D721Med (cell line): Measurements from ENCODE around the gene SEL1L3.

Source experiments
- DNase-seq: peaks from one replicate; pipeline ENCODE4 v3.0.0; 2011; ENCODE audit warnings: low spot score; ENCODE audit not compliant: insufficient read length
- FAIRE-seq: peaks from 2 replicates; lab custom pipeline; 2011; peaks lifted over from hg19 to GRCh38; lab: Jason Lieb, UNC
- TF ChIP-seq, protein P1 (sequence below): IDR thresholded peaks from 2 replicates; pipeline ENCODE4 v1.5.1; 2012; ENCODE audit warnings: mild to moderate bottlenecking, control low read depth; ENCODE audit not compliant: insufficient read depth; ENCODE audit errors: missing control alignments

The SEL1L3 gene

DNA sequence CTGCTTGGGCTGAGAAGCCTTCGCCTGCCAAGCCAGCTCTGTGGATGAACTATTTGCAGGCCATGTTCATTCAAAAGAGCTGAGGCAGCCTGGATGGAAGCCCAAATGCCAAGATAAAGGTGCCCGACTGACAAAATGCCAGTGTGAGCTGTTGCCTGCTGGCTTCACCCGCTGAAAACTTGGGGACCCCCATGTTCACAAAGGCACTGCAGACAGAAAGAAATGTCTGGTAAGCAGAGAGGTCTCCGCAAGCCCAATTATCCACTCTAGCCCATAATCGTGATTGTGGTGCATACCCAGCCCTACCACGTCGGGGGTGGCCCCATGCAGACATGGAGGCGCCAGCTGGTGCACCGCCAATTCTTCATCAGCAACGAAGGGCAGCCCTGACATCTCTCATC lies 38.2 kb upstream of the SEL1L3 start:
- TF ChIP-seq, protein P1, sequence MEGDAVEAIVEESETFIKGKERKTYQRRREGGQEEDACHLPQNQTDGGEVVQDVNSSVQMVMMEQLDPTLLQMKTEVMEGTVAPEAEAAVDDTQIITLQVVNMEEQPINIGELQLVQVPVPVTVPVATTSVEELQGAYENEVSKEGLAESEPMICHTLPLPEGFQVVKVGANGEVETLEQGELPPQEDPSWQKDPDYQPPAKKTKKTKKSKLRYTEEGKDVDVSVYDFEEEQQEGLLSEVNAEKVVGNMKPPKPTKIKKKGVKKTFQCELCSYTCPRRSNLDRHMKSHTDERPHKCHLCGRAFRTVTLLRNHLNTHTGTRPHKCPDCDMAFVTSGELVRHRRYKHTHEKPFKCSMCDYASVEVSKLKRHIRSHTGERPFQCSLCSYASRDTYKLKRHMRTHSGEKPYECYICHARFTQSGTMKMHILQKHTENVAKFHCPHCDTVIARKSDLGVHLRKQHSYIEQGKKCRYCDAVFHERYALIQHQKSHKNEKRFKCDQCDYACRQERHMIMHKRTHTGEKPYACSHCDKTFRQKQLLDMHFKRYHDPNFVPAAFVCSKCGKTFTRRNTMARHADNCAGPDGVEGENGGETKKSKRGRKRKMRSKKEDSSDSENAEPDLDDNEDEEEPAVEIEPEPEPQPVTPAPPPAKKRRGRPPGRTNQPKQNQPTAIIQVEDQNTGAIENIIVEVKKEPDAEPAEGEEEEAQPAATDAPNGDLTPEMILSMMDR: no peak

DNA sequence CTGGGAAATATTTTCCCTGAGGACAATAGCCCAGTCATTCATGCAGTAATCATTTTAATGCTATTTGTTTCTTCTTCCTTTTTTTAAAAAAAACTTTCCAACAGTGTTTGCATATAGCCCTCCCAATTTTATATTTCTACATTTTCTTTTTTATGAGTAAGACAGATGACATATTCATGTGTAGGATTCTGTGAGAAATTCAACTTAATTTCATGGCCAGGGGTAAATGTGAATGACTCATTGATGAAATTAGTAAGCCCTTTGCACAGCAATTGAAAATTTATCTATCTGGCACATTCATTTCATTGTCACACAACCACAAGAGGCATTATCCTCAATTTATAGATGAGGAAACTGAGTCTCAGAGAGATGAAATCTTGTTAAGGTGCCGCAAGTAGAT lies 37.5 kb upstream of the SEL1L3 start:
- TF ChIP-seq, protein P1: no peak
- no peak for DNase-seq
- FAIRE-seq: no peak

More for the DNA sequence above, 38.2 kb upstream of the SEL1L3 start:
- FAIRE-seq: no peak
- DNase-seq: no peak

GRCh38 chr4:25896776-25897539 lies 34.2 kb upstream of the SEL1L3 start:
- TF ChIP-seq, protein P1: no peak
- DNase-seq (no peak), FAIRE-seq (no peak)

DNA sequence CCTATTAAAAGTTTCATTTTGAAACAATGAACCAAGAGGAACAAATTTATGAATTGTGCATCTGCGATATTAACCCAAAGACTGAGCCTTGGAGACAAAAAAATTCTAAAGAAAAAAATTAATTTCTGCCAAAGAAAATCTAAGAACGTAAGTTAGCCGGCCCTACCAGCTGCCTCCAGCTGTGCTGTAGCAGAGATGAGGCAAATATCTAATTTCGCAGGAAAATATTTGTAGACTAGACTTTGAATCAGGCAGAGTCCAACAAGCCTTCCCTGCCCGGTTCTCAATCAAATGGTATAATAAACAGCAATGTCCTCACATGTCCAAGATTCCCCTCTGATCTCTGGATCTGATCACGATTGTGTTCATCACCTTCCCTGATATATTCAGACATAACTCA lies 30.0 kb upstream of the SEL1L3 start:
- no peak for DNase-seq
- FAIRE-seq: no peak
- TF ChIP-seq, protein P1: no peak

- no peak for DNase-seq
- FAIRE-seq: no peak
- TF ChIP-seq, protein P1: no peak
Observed at GRCh38 chr4:25890571-25891485, 28.0 kb upstream of the SEL1L3 start.

DNA sequence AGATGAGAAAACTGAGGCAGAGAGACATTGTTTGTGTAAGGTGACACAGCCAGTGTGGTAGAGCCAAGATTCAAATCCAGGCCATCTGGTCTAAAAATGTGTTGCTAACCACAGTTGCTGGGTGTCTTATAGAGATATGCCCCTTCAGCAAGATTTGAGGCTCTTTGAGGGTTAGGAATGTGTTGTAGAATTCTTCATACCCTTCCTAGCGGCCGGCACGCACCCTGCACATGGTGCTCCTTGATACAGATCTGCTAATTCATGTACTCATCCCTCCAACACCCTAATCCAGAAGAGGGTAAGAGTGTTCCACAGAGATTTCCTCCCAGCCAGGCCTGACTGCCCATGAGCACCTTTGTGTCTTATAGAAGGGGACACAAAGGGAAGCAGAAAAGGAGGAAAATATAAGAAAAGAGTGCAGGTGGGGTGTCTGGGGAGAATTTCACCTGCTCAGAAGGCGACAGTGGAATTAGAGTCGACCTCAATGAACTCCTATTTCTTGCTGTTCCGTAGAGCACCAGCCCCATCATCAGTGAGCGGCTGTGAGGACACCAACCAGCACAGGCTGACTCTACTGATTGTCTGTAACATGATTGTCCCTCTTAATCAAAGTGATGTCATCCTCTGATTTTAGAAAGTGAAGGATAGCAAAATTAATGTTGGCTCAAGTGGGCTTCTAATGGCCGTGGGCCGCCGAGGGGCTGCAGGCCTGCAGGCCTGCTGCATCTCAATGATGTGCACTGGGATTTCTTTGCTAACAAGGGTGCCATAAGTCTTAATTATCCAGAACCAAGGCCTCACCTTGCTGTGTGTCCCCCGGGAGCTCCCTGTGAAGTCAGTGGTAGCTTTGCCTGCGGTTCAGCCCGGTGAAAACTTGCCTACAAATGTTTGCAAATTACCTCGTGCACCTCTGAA lies 27.1 kb upstream of the SEL1L3 start:
- no peak for DNase-seq
- FAIRE-seq: no peak
- TF ChIP-seq, protein P1: no peak
